Erythroblast (primary cell): ENCODE data around the gene MYL9.
"Not testable (repeated sequence)": the region's sequence is repeated elsewhere in the genome, so short reads cannot be mapped to it uniquely, and the experiment has no call there.

Source experiments
- GATA1 ChIP-seq: IDR thresholded peaks from 2 replicates; pipeline ENCODE4 v1.6.1; 2011; ENCODE audit warnings: low read depth, mild to moderate bottlenecking, control low read depth, low read length, moderate library complexity
- POLR2A ChIP-seq: IDR thresholded peaks from 2 replicates; pipeline ENCODE4 v1.6.1; 2011; ENCODE audit warnings: mild to moderate bottlenecking, low read length

- not testable (repeated sequence) for TF ChIP-seq POLR2A, GATA1
Measured at GRCh38 chr20:36564078-36564725, 22.9 kb downstream of the MYL9 start.
